OCI-LY3 (cell line): ENCODE measurements around the gene IL21.

Experiments
- EZH2phosphoT487 ChIP-seq: fragments of 200-600 bp; shearing (Covaris generic); IDR thresholded peaks from 2 replicates; pipeline ENCODE4 v1.6.1; 2018; ENCODE audit warnings: antibody characterized with exemption, mixed run types, low read depth
- TF ChIP-seq, protein P1 (sequence below): fragments of 200-600, 300-600 bp; sonication (generic); IDR thresholded peaks from 2 replicates; pipeline ENCODE4 v1.5.1; 2014; ENCODE audit warnings: antibody characterized with exemption, low read length, low read depth

DNA sequence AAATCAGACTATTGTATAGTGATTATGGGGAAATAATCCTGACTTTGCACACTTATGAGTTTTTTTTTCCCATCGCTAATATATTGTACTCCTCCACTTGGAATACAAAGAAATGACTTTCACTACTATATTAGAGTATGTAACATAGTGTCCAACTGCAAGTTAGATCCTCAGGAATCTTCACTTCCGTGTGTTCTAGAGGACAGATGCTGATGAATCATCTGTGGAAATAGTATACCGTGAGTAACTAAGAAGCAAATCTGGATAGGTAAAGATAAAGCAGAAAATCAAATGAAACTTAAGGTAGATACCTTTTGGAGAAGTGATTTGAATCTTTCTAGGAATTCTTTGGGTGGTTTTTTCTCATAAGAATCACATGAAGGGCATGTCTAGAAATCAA, 8.3 kb downstream of the IL21 start:
- TF ChIP-seq, protein P1, sequence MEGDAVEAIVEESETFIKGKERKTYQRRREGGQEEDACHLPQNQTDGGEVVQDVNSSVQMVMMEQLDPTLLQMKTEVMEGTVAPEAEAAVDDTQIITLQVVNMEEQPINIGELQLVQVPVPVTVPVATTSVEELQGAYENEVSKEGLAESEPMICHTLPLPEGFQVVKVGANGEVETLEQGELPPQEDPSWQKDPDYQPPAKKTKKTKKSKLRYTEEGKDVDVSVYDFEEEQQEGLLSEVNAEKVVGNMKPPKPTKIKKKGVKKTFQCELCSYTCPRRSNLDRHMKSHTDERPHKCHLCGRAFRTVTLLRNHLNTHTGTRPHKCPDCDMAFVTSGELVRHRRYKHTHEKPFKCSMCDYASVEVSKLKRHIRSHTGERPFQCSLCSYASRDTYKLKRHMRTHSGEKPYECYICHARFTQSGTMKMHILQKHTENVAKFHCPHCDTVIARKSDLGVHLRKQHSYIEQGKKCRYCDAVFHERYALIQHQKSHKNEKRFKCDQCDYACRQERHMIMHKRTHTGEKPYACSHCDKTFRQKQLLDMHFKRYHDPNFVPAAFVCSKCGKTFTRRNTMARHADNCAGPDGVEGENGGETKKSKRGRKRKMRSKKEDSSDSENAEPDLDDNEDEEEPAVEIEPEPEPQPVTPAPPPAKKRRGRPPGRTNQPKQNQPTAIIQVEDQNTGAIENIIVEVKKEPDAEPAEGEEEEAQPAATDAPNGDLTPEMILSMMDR, result no peak
- TF ChIP-seq EZH2phosphoT487, result no peak
